ENCODE measurements around the gene CMIP. TPM values are rescaled to one million over a fixed set of nuclear protein-coding genes. Genes with fewer than 3 reads are reported as not detected.
A peak's percentile ranks its signal among the peaks of the same experiment; 100 is the strongest.

CMIP gene
- total RNA-seq, 1 donor from 2014 or later, result 6.6 TPM

GRCh38 chr16:81650982-81651562 lies 206.5 kb downstream of the CMIP start:
- Histone ChIP-seq H3K27ac (peak overlapping the region; percentile 17), H3K79me2 (ENCODE audit: low read depth) (peaks cover 31% of the 10 kb centered on the region), H3K4me2 (peak overlapping the region; percentile 56), H2AFZ (replicated peaks) (no peak overlapping the region), H3K4me1 (peaks cover 46% of the 10 kb centered on the region), H3K9ac (no peak overlapping the region), H3F3A (ENCODE audit: low read depth) (peaks cover 30% of the 10 kb centered on the region), H3K9me3 (ENCODE audit: low read depth) (no peaks in the 10 kb centered on the region), H3K36me3 (no peaks in the 10 kb centered on the region), H3K4me3 (no peak overlapping the region), H4K20me1 (ENCODE audit: low read depth) (peaks cover 48% of the 10 kb centered on the region), H3K27me3 (no peaks in the 10 kb centered on the region)
- H3K27ac Mint-ChIP-seq, result peak overlapping the region; percentile 51
- H3K9me3 Mint-ChIP-seq, result no peaks in the 10 kb centered on the region
- no peak overlapping the region for H3K4me3 Mint-ChIP-seq
- TF ChIP-seq CTCF (IDR thresholded peaks at IDR 0.05) (no peak), EZH2phosphoT487 (IDR thresholded peaks at IDR 0.05) (no peak), EZH2 (IDR thresholded peaks at IDR 0.05) (no peak)
- peak; percentile 81 for DNase-seq (ENCODE audit: low spot score)
- H3K36me3 Mint-ChIP-seq, result peaks cover 9% of the 10 kb centered on the region
- peaks cover 2% of the 10 kb centered on the region for H3K27me3 Mint-ChIP-seq (ENCODE audit: insufficient read depth, low read depth)
- H3K4me1 Mint-ChIP-seq, result peaks cover 59% of the 10 kb centered on the region

GRCh38 chr16:81651758-81652718 lies 207.4 kb downstream of the CMIP start:
- peaks cover 8% of the 10 kb centered on the region for H3K36me3 Mint-ChIP-seq
- H2AFZ ChIP-seq (replicated peaks), result no peak overlapping the region
- no peaks in the 10 kb centered on the region for H3K36me3 ChIP-seq
- H3K9me3 ChIP-seq (ENCODE audit: low read depth), result no peaks in the 10 kb centered on the region
- H3K4me3 Mint-ChIP-seq, result peak overlapping the region; percentile 48
- H3K4me3 ChIP-seq, result peak overlapping the region; percentile 0
- H3K9me3 Mint-ChIP-seq, result no peaks in the 10 kb centered on the region
- H3K4me1 Mint-ChIP-seq, result peaks cover 53% of the 10 kb centered on the region
- no peak overlapping the region for H3K9ac ChIP-seq
- H4K20me1 ChIP-seq (ENCODE audit: low read depth), result peaks cover 48% of the 10 kb centered on the region
- H3K27ac ChIP-seq, result peak overlapping the region; percentile 72
- peaks cover 44% of the 10 kb centered on the region for H3K4me1 ChIP-seq
- DNase-seq (ENCODE audit: low spot score), result peak; percentile 44
- TF ChIP-seq CTCF (IDR thresholded peaks at IDR 0.05), result no peak
- no peak for TF ChIP-seq EZH2phosphoT487 (IDR thresholded peaks at IDR 0.05)
- TF ChIP-seq EZH2 (IDR thresholded peaks at IDR 0.05), result no peak
- peak overlapping the region; percentile 60 for H3K4me2 ChIP-seq
- H3K27ac Mint-ChIP-seq, result peak overlapping the region; percentile 57
- peaks cover 2% of the 10 kb centered on the region for H3K27me3 Mint-ChIP-seq (ENCODE audit: insufficient read depth, low read depth)
- H3F3A ChIP-seq (ENCODE audit: low read depth), result peaks cover 30% of the 10 kb centered on the region
- peaks cover 25% of the 10 kb centered on the region for H3K79me2 ChIP-seq (ENCODE audit: low read depth)
- H3K27me3 ChIP-seq, result no peaks in the 10 kb centered on the region

DNA sequence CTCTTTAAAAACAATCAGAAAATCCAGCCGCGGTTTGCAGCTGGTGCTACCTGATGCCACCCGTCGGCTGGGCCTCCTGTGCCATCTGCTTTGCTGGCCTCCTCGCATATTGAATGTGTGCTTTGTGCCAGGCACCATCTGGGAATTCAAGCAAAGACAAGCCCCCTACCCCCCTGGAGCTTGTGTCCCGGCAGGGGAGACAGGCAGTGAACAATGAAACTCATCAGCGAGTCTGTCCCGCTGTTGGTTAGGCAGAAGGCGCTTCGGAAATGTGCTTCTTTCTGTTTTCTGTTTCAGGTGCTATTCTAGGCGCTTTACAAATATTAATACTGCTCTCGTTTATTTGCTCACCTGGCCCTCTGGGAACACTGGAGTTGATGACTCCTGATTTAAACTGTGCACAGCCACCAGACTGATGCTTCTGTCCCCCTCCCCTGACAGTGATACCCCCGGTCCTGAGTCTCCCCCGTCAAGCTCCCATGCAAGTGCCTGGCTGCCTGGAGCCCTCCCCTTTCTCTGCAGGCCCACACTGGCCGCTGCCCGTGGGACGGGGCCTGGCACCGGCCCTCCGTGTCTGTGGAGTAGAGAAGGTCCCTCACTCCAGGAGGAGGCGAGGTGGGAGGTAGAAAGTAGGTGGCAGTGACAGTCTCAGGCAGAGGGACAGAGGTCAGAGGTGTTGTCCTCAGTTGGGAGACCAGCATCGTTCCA lies 208.3 kb downstream of the CMIP start:
- H3K36me3 ChIP-seq, result peaks cover under 1% of the 10 kb centered on the region

More for the DNA sequence above, 208.3 kb downstream of the CMIP start:
- Histone ChIP-seq H3K4me1 (peaks cover 39% of the 10 kb centered on the region), H4K20me1 (ENCODE audit: low read depth) (peaks cover 47% of the 10 kb centered on the region), H3K9me3 (ENCODE audit: low read depth) (no peaks in the 10 kb centered on the region), H2AFZ (replicated peaks) (no peak overlapping the region), H3F3A (ENCODE audit: low read depth) (peaks cover 30% of the 10 kb centered on the region), H3K27ac (peak overlapping the region; percentile 72), H3K4me3 (peak overlapping the region; percentile 0), H3K27me3 (no peaks in the 10 kb centered on the region), H3K4me2 (peak overlapping the region; percentile 60), H3K79me2 (ENCODE audit: low read depth) (peaks cover 18% of the 10 kb centered on the region), H3K9ac (no peak overlapping the region)
- peaks cover 2% of the 10 kb centered on the region for H3K27me3 Mint-ChIP-seq (ENCODE audit: insufficient read depth, low read depth)
- H3K9me3 Mint-ChIP-seq, result no peaks in the 10 kb centered on the region
- H3K4me3 Mint-ChIP-seq, result no peak overlapping the region
- DNase-seq (ENCODE audit: low spot score), result peak; percentile 68
- H3K4me1 Mint-ChIP-seq, result peaks cover 55% of the 10 kb centered on the region
- TF ChIP-seq EZH2phosphoT487 (IDR thresholded peaks at IDR 0.05), result no peak
- TF ChIP-seq CTCF (IDR thresholded peaks at IDR 0.05), result no peak
- TF ChIP-seq EZH2 (IDR thresholded peaks at IDR 0.05), result no peak
- H3K27ac Mint-ChIP-seq, result no peak overlapping the region
- H3K36me3 Mint-ChIP-seq, result peaks cover 12% of the 10 kb centered on the region

Measured in neural progenitor cell (in vitro differentiated cells).